ENCODE measurements around the gene HSPA1L. TPM values are rescaled to one million over a fixed set of nuclear protein-coding genes. Genes with fewer than 3 reads are reported as not detected.

The HSPA1L gene
- total and polyA plus RNA-seq, 10 of the 15 experiments (the other 5 are each of a cell fraction or from before 2014, with no cell fraction given): 0.69 to 2.5 (median 1.5) TPM

GRCh38 chr6:31844507-31844906, 29.4 kb upstream of the HSPA1L start:
- ATAC-seq: no peak
- BruUV-seq (replicated peaks): no TSS peak

GRCh38 chr6:31842053-31842452, 27.0 kb upstream of the HSPA1L start:
- H2AFZ ChIP-seq (ENCODE audit: control insufficient read depth, low read depth, low read length): no peak overlapping the region
- H3K9me3 ChIP-seq (replicated peaks; ENCODE audit: control insufficient read depth, insufficient read depth, low read length): no peaks in the 10 kb centered on the region
- ATAC-seq (no peak), DNase-seq (ENCODE audit: low read depth, low spot score) (no peak), FAIRE-seq (no peak)
- CTCF ChIA-PET: interaction anchor here (1.4 kb wide), 1 partner anchor 12 kb away, joined by 4 read pairs; no protein-coding TSS in a partner anchor
- in situ Hi-C loops (cut with MboI): no loop called here
- WGBS (ENCODE audit: insufficient coverage, insufficient replicate concordance, low lambda C conversion rate, missing lambda C conversion rate): 94% methylated on average over 9 of the region's 9 CpGs
- RAD21 ChIA-PET (ENCODE audit: unreplicated experiment): no interaction called here
- TF ChIP-seq KDM1A (IDR thresholded peaks at IDR 0.05; ENCODE audit: borderline replicate concordance) (no peak), CHD4 (IDR thresholded peaks at IDR 0.05) (no peak), CHD2 (IDR thresholded peaks at IDR 0.05; ENCODE audit: borderline replicate concordance, low read depth, low read length) (no peak), YBX1 (IDR thresholded peaks at IDR 0.05) (no peak), SREBF2 (IDR thresholded peaks at IDR 0.05; ENCODE audit: low read length) (no peak), YY1 (IDR thresholded peaks at IDR 0.05; ENCODE audit: low read depth, low read length) (no peak), ZBED1 (IDR thresholded peaks at IDR 0.05; ENCODE audit: borderline replicate concordance) (no peak), HSF1 (IDR thresholded peaks at IDR 0.05; ENCODE audit: low read depth, low read length) (no peak), WRNIP1 (IDR thresholded peaks at IDR 0.05; ENCODE audit: borderline replicate concordance, low read depth, low read length) (no peak), GABPA (IDR thresholded peaks at IDR 0.05; ENCODE audit: low read depth) (no peak), GATAD2B (conservative IDR thresholded peaks at IDR 0.05; ENCODE audit: low read depth) (no peak), CHD1 (IDR thresholded peaks at IDR 0.05; ENCODE audit: low read depth, low read length) (no peak), NFYA (IDR thresholded peaks at IDR 0.05; ENCODE audit: borderline replicate concordance, low read depth, low read length) (no peak), BRCA1 (IDR thresholded peaks at IDR 0.05; ENCODE audit: low read depth, low read length) (no peak), MYB (IDR thresholded peaks at IDR 0.05; ENCODE audit: borderline replicate concordance, low read depth, low read length) (no peak), MAX (IDR thresholded peaks at IDR 0.05; ENCODE audit: low read depth, low read length) (no peak)
- H3K4me3 ChIP-seq: no peak overlapping the region
- peaks cover 9 to 24% of the 10 kb centered on the region in 2 experiments for H3K36me3 ChIP-seq (ENCODE audit: control insufficient read depth in 2 of 2, insufficient read depth in 2 of 2, low read length in 1 of 2)
- BruUV-seq (replicated peaks): no TSS peak
- peaks cover 23% of the 10 kb centered on the region for H3K79me2 ChIP-seq (ENCODE audit: control insufficient read depth, insufficient read depth, low read length)
- SMC1A ChIA-PET (ENCODE audit: uncharacterized antibody, unreplicated experiment): interaction anchor here (1.0 kb wide), 1 partner anchor 110 kb away, joined by 3 read pairs; no protein-coding TSS in a partner anchor
- intact Hi-C loops (cut with micrococcal nuclease; ENCODE audit: unreplicated experiment): no loop called here
- peaks cover 13% of the 10 kb centered on the region for H3K4me1 ChIP-seq (ENCODE audit: control insufficient read depth, insufficient read depth, low read length)
- H3K4me2 ChIP-seq (ENCODE audit: control insufficient read depth, insufficient read depth): no peak overlapping the region
- H3K27me3 ChIP-seq (replicated peaks in 1 of 2; ENCODE audit: control insufficient read depth in 2 of 2, insufficient read depth in 2 of 2, low read length in 1 of 2): no peaks in the 10 kb centered on the region
- no peak overlapping the region for H3K9ac ChIP-seq (ENCODE audit: control insufficient read depth, insufficient read depth, low read length)
- POLR2A ChIA-PET: interaction anchor here (0.8 kb wide), 1 partner anchor 16 kb away, joined by 3 read pairs; no protein-coding TSS in a partner anchor
- peaks cover 9% of the 10 kb centered on the region for H4K20me1 ChIP-seq (ENCODE audit: control insufficient read depth, insufficient read depth)
- H3K27ac ChIP-seq (ENCODE audit: control insufficient read depth, insufficient read depth): no peak overlapping the region

More at GRCh38 chr6:31844507-31844906, 29.4 kb upstream of the HSPA1L start:
- Histone ChIP-seq H4K20me1 (ENCODE audit: control insufficient read depth, insufficient read depth) (no peaks in the 10 kb centered on the region), H2AFZ (ENCODE audit: control insufficient read depth, low read depth, low read length) (no peak overlapping the region), H3K4me1 (ENCODE audit: control insufficient read depth, insufficient read depth, low read length) (no peaks in the 10 kb centered on the region; the same call in 1 of the 2 replicates), H3K27me3 (replicated peaks in 1 of 2; ENCODE audit: control insufficient read depth in 2 of 2, insufficient read depth in 2 of 2, low read length in 1 of 2) (no peaks in the 10 kb centered on the region), H3K27ac (ENCODE audit: control insufficient read depth, insufficient read depth) (no peak overlapping the region), H3K9ac (ENCODE audit: control insufficient read depth, insufficient read depth, low read length) (no peak overlapping the region), H3K36me3 (ENCODE audit: control insufficient read depth in 2 of 2, insufficient read depth in 2 of 2, low read length in 1 of 2) (peaks cover 0 to 2% of the 10 kb centered on the region in 2 experiments; a peak in 3 of 4 replicates), H3K79me2 (ENCODE audit: control insufficient read depth, insufficient read depth, low read length) (no peaks in the 10 kb centered on the region; the same call in 1 of the 2 replicates), H3K4me3 (no peak overlapping the region), H3K4me2 (ENCODE audit: control insufficient read depth, insufficient read depth) (no peak overlapping the region), H3K9me3 (replicated peaks; ENCODE audit: control insufficient read depth, insufficient read depth, low read length) (no peaks in the 10 kb centered on the region)
- no peak for TF ChIP-seq MEF2A (IDR thresholded peaks at IDR 0.05; ENCODE audit: insufficient read depth, low read depth, low read length)
- peak; percentile 19; the same call in 1 of the 2 replicates for TF ChIP-seq POLR2A (IDR thresholded peaks at IDR 0.05; ENCODE audit: low read depth, low read length)
- ChIA-PET SMC1A (ENCODE audit: uncharacterized antibody, unreplicated experiment) (no interaction called here), CTCF (interaction anchor here (0.7 to 1.0 kb wide), 2 partner anchors 18 to 78 kb away, joined by 3 read pairs; partner anchors contain the start of gene NEU1), RAD21 (ENCODE audit: unreplicated experiment) (no interaction called here), POLR2A (interaction anchor here (0.6 to 0.9 kb wide), 4 partner anchors 9 to 238 kb away, joined by 3 to 4 read pairs (median 4); no protein-coding TSS in a partner anchor)
- WGBS (ENCODE audit: insufficient coverage, insufficient replicate concordance, low lambda C conversion rate, missing lambda C conversion rate): 67% methylated on average over 3 of the region's 3 CpGs
- no peak for FAIRE-seq
- intact Hi-C loops (cut with micrococcal nuclease; ENCODE audit: unreplicated experiment) (no loop called here), in situ Hi-C loops (cut with MboI) (no loop called here)
- no peak for DNase-seq (ENCODE audit: low read depth, low spot score)

Data from GM12878 (cell line).